RWPE2 (cell line): Measurements from ENCODE around the gene KRTAP12-1.

Experiments
- ATAC-seq: fragments of 200-7000 bp; cut with Tn5 transposase; 3 replicates; pipeline ENCODE4 v1.9.1; 2021; ENCODE audit warnings: low read depth
- DNase-seq: peaks from one replicate; pipeline ENCODE4 v3.0.0-alpha.2; 2020; ENCODE audit warnings: low spot score
- H3K27ac ChIP-seq: fragments of 450-650 bp; 2 replicates; pipeline ENCODE4 v1.5.1; 2017; ENCODE audit warnings: mild to moderate bottlenecking; ENCODE audit not compliant: poor library complexity, severe bottlenecking
- H3K27me3 ChIP-seq: fragments of 250-450 bp; sonication (Bioruptor Pico); 2 replicates; pipeline ENCODE4 v1.5.1; 2021; ENCODE audit warnings: mild to moderate bottlenecking, moderate library complexity; ENCODE audit not compliant: insufficient read depth, poor library complexity, severe bottlenecking
- H3K36me3 ChIP-seq: fragments of 250-450 bp; sonication (Bioruptor Pico); 2 replicates; pipeline ENCODE4 v1.5.1; 2020; ENCODE audit warnings: low read depth, mild to moderate bottlenecking, moderate library complexity
- H3K4me1 ChIP-seq: fragments of 250-450 bp; sonication (Bioruptor Pico); 2 replicates; pipeline ENCODE4 v1.5.1; 2021; ENCODE audit warnings: mild to moderate bottlenecking, moderate library complexity; ENCODE audit not compliant: insufficient read depth, poor library complexity, severe bottlenecking
- H3K4me3 ChIP-seq: fragments of 250-450 bp; sonication (Bioruptor Pico); 2 replicates; pipeline ENCODE4 v1.5.1; 2021; ENCODE audit warnings: mild to moderate bottlenecking, moderate library complexity; ENCODE audit not compliant: severe bottlenecking
- H3K9me3 ChIP-seq: fragments of 250-450 bp; sonication (Bioruptor Pico); 2 replicates; pipeline ENCODE4 v1.5.1; 2021; ENCODE audit warnings: mild to moderate bottlenecking, moderate library complexity; ENCODE audit not compliant: severe bottlenecking
- TF ChIP-seq, protein P1 (sequence below): fragments of 450-650 bp; IDR thresholded peaks from one replicate; pipeline ENCODE4 v1.5.1; 2017; ENCODE audit warnings: mild to moderate bottlenecking, moderate library complexity; ENCODE audit not compliant: poor library complexity, severe bottlenecking

KRTAP12-1 gene

GRCh38 chr21:44696572-44696971 is 14.6 kb upstream of the KRTAP12-1 start:
- Histone ChIP-seq H3K4me3 (no peak overlapping the region), H3K36me3 (no peaks in the 10 kb centered on the region), H3K27ac (no peak overlapping the region), H3K4me1 (no peaks in the 10 kb centered on the region), H3K9me3 (peaks cover 8% of the 10 kb centered on the region), H3K27me3 (peaks cover 35% of the 10 kb centered on the region)
- ATAC-seq: no peak
- DNase-seq: no peak
- TF ChIP-seq, protein P1, sequence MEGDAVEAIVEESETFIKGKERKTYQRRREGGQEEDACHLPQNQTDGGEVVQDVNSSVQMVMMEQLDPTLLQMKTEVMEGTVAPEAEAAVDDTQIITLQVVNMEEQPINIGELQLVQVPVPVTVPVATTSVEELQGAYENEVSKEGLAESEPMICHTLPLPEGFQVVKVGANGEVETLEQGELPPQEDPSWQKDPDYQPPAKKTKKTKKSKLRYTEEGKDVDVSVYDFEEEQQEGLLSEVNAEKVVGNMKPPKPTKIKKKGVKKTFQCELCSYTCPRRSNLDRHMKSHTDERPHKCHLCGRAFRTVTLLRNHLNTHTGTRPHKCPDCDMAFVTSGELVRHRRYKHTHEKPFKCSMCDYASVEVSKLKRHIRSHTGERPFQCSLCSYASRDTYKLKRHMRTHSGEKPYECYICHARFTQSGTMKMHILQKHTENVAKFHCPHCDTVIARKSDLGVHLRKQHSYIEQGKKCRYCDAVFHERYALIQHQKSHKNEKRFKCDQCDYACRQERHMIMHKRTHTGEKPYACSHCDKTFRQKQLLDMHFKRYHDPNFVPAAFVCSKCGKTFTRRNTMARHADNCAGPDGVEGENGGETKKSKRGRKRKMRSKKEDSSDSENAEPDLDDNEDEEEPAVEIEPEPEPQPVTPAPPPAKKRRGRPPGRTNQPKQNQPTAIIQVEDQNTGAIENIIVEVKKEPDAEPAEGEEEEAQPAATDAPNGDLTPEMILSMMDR: no peak

- DNase-seq (no peak), ATAC-seq (no peak)
- Histone ChIP-seq H3K27ac (no peak overlapping the region), H3K27me3 (peaks cover 34% of the 10 kb centered on the region), H3K4me1 (no peaks in the 10 kb centered on the region), H3K36me3 (no peaks in the 10 kb centered on the region), H3K4me3 (no peak overlapping the region), H3K9me3 (peaks cover 8% of the 10 kb centered on the region)
- TF ChIP-seq, protein P1: no peak
These were observed 13.7 kb upstream of the KRTAP12-1 start for GRCh38 chr21:44695641-44696040.

DNA sequence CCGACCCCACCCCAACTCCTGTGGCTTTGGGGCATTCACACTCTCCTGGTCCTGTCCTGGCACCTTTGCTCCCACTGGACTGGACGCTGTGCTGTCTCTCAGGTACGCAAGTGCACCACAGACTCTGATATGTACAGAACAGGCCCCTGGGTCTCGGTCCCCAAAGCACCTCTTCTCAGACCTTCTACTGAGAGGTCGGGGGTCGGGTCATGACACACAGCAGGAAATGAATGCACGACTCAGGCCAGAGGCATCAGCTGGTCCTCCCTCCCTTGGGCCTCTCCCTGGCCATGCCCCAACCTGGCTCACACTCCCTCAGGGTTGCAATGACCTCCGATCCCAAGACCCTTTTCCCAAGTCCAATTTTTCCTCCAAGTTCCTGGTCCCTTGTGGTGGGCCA is 13.2 kb upstream of the KRTAP12-1 start:
- H3K9me3 ChIP-seq: peaks cover 8% of the 10 kb centered on the region
- ATAC-seq (no peak), DNase-seq (no peak)
- H3K27me3 ChIP-seq: peaks cover 29% of the 10 kb centered on the region
- no peaks in the 10 kb centered on the region for H3K36me3 ChIP-seq
- no peaks in the 10 kb centered on the region for H3K4me1 ChIP-seq
- TF ChIP-seq, protein P1: no peak
- H3K27ac ChIP-seq: no peak overlapping the region
- no peak overlapping the region for H3K4me3 ChIP-seq

GRCh38 chr21:44694776-44695175 is 12.8 kb upstream of the KRTAP12-1 start:
- Histone ChIP-seq H3K4me3 (no peak overlapping the region), H3K9me3 (peaks cover 8% of the 10 kb centered on the region), H3K27me3 (peaks cover 27% of the 10 kb centered on the region), H3K4me1 (no peaks in the 10 kb centered on the region), H3K36me3 (no peaks in the 10 kb centered on the region), H3K27ac (no peak overlapping the region)
- TF ChIP-seq, protein P1: no peak
- DNase-seq: no peak
- no peak for ATAC-seq

- DNase-seq (no peak), ATAC-seq (no peak)
- peaks cover 8% of the 10 kb centered on the region for H3K9me3 ChIP-seq
These were observed 11.0 kb upstream of the KRTAP12-1 start for GRCh38 chr21:44692798-44693512.

More at GRCh38 chr21:44692798-44693512, 11.0 kb upstream of the KRTAP12-1 start:
- Histone ChIP-seq H3K27me3 (peaks cover 17% of the 10 kb centered on the region), H3K27ac (no peak overlapping the region), H3K4me3 (no peak overlapping the region), H3K4me1 (no peaks in the 10 kb centered on the region), H3K36me3 (no peaks in the 10 kb centered on the region)
- TF ChIP-seq, protein P1: no peak
